Measurements from ENCODE around the gene ALAD.

DNA sequence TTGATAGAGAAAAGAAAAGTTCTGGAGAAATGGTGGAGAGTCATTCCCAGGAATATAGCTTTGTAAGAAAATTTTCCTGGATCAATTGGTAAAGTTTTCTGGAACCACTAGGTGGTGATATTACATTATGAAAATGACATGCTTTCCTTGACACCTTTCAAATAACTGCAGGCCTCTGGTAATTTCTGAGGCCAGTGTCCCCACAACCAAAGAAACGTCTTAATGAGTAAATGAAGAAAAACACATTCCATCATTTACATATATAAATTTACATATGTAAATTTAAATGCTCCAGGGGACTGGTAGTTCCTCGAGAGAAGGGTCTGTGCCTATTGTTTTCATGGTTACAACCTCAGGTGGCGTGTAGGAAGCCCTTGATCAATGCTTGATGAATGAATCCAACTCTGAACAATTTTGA is 45.2 kb upstream of the ALAD start:
- TF ChIP-seq PPARA (CRISPR knock-in tag; IDR thresholded peaks at IDR 0.05; ENCODE audit: borderline replicate concordance) (no peak), SNAI2 (CRISPR knock-in tag; IDR thresholded peaks at IDR 0.05) (no peak), RARB (CRISPR knock-in tag; IDR thresholded peaks at IDR 0.05) (no peak), GLIS3 (CRISPR knock-in tag; IDR thresholded peaks at IDR 0.05) (no peak), ZNF565 (CRISPR knock-in tag; conservative IDR thresholded peaks at IDR 0.05; ENCODE audit: low read depth) (no peak), ARNTL (CRISPR knock-in tag; IDR thresholded peaks at IDR 0.05; ENCODE audit: borderline replicate concordance, low read depth) (no peak), ZFP3 (CRISPR knock-in tag; IDR thresholded peaks at IDR 0.05) (no peak), ZFP30 (CRISPR knock-in tag; IDR thresholded peaks at IDR 0.05) (no peak), CSDC2 (CRISPR knock-in tag; IDR thresholded peaks at IDR 0.05) (no peak), TCF4 (CRISPR knock-in tag; IDR thresholded peaks at IDR 0.05; ENCODE audit: borderline replicate concordance) (no peak)
- TF ChIP-seq, protein P1, sequence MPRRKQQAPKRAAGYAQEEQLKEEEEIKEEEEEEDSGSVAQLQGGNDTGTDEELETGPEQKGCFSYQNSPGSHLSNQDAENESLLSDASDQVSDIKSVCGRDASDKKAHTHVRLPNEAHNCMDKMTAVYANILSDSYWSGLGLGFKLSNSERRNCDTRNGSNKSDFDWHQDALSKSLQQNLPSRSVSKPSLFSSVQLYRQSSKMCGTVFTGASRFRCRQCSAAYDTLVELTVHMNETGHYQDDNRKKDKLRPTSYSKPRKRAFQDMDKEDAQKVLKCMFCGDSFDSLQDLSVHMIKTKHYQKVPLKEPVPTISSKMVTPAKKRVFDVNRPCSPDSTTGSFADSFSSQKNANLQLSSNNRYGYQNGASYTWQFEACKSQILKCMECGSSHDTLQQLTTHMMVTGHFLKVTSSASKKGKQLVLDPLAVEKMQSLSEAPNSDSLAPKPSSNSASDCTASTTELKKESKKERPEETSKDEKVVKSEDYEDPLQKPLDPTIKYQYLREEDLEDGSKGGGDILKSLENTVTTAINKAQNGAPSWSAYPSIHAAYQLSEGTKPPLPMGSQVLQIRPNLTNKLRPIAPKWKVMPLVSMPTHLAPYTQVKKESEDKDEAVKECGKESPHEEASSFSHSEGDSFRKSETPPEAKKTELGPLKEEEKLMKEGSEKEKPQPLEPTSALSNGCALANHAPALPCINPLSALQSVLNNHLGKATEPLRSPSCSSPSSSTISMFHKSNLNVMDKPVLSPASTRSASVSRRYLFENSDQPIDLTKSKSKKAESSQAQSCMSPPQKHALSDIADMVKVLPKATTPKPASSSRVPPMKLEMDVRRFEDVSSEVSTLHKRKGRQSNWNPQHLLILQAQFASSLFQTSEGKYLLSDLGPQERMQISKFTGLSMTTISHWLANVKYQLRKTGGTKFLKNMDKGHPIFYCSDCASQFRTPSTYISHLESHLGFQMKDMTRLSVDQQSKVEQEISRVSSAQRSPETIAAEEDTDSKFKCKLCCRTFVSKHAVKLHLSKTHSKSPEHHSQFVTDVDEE (CRISPR knock-in tag; IDR thresholded peaks at IDR 0.05), result no peak
- TF ChIP-seq, protein P2, sequence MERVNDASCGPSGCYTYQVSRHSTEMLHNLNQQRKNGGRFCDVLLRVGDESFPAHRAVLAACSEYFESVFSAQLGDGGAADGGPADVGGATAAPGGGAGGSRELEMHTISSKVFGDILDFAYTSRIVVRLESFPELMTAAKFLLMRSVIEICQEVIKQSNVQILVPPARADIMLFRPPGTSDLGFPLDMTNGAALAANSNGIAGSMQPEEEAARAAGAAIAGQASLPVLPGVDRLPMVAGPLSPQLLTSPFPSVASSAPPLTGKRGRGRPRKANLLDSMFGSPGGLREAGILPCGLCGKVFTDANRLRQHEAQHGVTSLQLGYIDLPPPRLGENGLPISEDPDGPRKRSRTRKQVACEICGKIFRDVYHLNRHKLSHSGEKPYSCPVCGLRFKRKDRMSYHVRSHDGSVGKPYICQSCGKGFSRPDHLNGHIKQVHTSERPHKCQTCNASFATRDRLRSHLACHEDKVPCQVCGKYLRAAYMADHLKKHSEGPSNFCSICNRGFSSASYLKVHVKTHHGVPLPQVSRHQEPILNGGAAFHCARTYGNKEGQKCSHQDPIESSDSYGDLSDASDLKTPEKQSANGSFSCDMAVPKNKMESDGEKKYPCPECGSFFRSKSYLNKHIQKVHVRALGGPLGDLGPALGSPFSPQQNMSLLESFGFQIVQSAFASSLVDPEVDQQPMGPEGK (CRISPR knock-in tag; IDR thresholded peaks at IDR 0.05; ENCODE audit: borderline replicate concordance), result no peak
- TF ChIP-seq, protein P3, sequence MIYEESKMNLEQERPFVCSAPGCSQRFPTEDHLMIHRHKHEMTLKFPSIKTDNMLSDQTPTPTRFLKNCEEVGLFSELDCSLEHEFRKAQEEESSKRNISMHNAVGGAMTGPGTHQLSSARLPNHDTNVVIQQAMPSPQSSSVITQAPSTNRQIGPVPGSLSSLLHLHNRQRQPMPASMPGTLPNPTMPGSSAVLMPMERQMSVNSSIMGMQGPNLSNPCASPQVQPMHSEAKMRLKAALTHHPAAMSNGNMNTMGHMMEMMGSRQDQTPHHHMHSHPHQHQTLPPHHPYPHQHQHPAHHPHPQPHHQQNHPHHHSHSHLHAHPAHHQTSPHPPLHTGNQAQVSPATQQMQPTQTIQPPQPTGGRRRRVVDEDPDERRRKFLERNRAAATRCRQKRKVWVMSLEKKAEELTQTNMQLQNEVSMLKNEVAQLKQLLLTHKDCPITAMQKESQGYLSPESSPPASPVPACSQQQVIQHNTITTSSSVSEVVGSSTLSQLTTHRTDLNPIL (CRISPR knock-in tag; IDR thresholded peaks at IDR 0.05; ENCODE audit: low read depth), result no peak

All from SK-N-SH treated with all-trans-retinoic acid at 6 μM for 48 hours (cell line).